Glomerular endothelial cell (primary cell): ENCODE results near the gene CXorf38. TPM values are rescaled to one million over a fixed set of nuclear protein-coding genes. Genes with fewer than 3 reads are reported as not detected.
A peak's percentile ranks its signal among the peaks of the same experiment; 100 is the strongest.

Experiments used
- DNase-seq: peaks from one replicate; pipeline ENCODE4 v3.0.0-alpha.2; 2011; ENCODE audit warnings: low read depth, low spot score; ENCODE audit errors: extremely low read depth
- total RNA-seq: library from RNA; depleted of rRNA; stranded (reverse); fragments of >200 nt; gene quantifications from 2 replicates; pipeline ENCODE4 v1.2.3, GENCODE V29; 2015

The CXorf38 gene
- total RNA-seq = 12.4 and 19.4 TPM in 2 replicates

GRCh38 chrX:40647307-40648197, at the start of gene CXorf38:
TSS of gene CXorf38 (minus strand) at chrX:40647561. CDS start at chrX:40647520, 41 bp downstream.
- peak; percentile 18 for DNase-seq

- no peak for DNase-seq
These were observed 47.4 kb upstream of the CXorf38 start for GRCh38 chrX:40694802-40695201.

- DNase-seq = no peak
These were observed 41.6 kb upstream of the CXorf38 start for GRCh38 chrX:40688929-40689328.

- no peak for DNase-seq
These were observed 39.8 kb upstream of the CXorf38 start for GRCh38 chrX:40687169-40687568.

GRCh38 chrX:40685362-40685918, 38.1 kb upstream of the CXorf38 start:
- no peak for DNase-seq

GRCh38 chrX:40684092-40684491, 36.7 kb upstream of the CXorf38 start:
- no peak for DNase-seq

- no peak for DNase-seq
These were observed 35.9 kb upstream of the CXorf38 start for GRCh38 chrX:40683245-40683644.

GRCh38 chrX:40671126-40671525, 23.8 kb upstream of the CXorf38 start:
- DNase-seq = no peak

GRCh38 chrX:40663880-40664630, 16.7 kb upstream of the CXorf38 start:
- no peak for DNase-seq

- no peak for DNase-seq
These were observed 15.8 kb upstream of the CXorf38 start for GRCh38 chrX:40663078-40663740.

GRCh38 chrX:40661489-40661888, 14.1 kb upstream of the CXorf38 start:
- DNase-seq = no peak

- DNase-seq = no peak
These were observed 13.0 kb upstream of the CXorf38 start for GRCh38 chrX:40660381-40660780.

GRCh38 chrX:40653535-40653934, 6.2 kb upstream of the CXorf38 start:
- no peak for DNase-seq

GRCh38 chrX:40652664-40653063, 5.3 kb upstream of the CXorf38 start:
- DNase-seq = no peak

GRCh38 chrX:40651620-40652223, 4.4 kb upstream of the CXorf38 start:
- DNase-seq = peak; percentile 41

- no peak for DNase-seq
These were observed 663 bp downstream of the CXorf38 start for GRCh38 chrX:40646489-40647306.

GRCh38 chrX:40644821-40645358, 2.5 kb downstream of the CXorf38 start:
- DNase-seq = peak; percentile 22

GRCh38 chrX:40644176-40644575, 3.2 kb downstream of the CXorf38 start:
- no peak for DNase-seq

- DNase-seq = no peak
These were observed 9.7 kb downstream of the CXorf38 start for GRCh38 chrX:40637687-40638086.
